K562 (cell line): ENCODE results near the gene COX6B1.

Source experiments
- CTCF ChIP-seq, 3 experiments: IDR thresholded peaks in 2 of 3; conservative IDR thresholded peaks in 1 of 3; 2 replicates each; pipeline ENCODE4 v1.5.1; 2011 to 2012; ENCODE audit warnings: low read length in 3 of 3, mild to moderate bottlenecking in 3 of 3, control low read depth in 2 of 3, improper control_type of control experiment in 1 of 3, inconsistent platforms in 1 of 3, low read depth in 1 of 3, mixed read lengths in 1 of 3, moderate library complexity in 1 of 3; ENCODE audit not compliant: insufficient read depth in 2 of 3
- FOXM1 ChIP-seq, 2 experiments: fragments of 450-650 bp in 1 of 2; sonication (generic) in 1 of 2; formaldehyde crosslinking in 1 of 2; IDR thresholded peaks; 2 replicates each; pipeline versions ENCODE4 v1.6.1 to v1.9.0; 2017 to 2022; ENCODE audit warnings: low read depth in 2 of 2, mild to moderate bottlenecking in 2 of 2, missing genetic modification reagents in 1 of 2, moderate library complexity in 1 of 2
- HDGF ChIP-seq: fragments of 450-650 bp; IDR thresholded peaks from 2 replicates; pipeline ENCODE4 v1.6.1; 2016
- KAT2B ChIP-seq: IDR thresholded peaks from one replicate; pipeline ENCODE4 v1.6.1; 2012; ENCODE audit warnings: low read depth, mild to moderate bottlenecking, control low read depth, inconsistent platforms, low read length, moderate library complexity
- KDM1A ChIP-seq, 2 experiments: fragments of 450-650 bp; IDR thresholded peaks; 2 replicates each; pipeline ENCODE4 v1.6.1; 2016; ENCODE audit warnings: mild to moderate bottlenecking in 2 of 2
- KDM4B ChIP-seq, 2 experiments: fragments of 450-650 bp in 1 of 2; sonication (generic) in 1 of 2; IDR thresholded peaks; 2 replicates each; pipeline ENCODE4 v1.6.1; 2016 to 2017; ENCODE audit warnings: borderline replicate concordance in 2 of 2, antibody characterized with exemption in 1 of 2, low read depth in 1 of 2, mild to moderate bottlenecking in 1 of 2
- NONO ChIP-seq, 2 experiments: fragments of 200-400 bp in 1 of 2; fragments of 450-650 bp in 1 of 2; formaldehyde crosslinking in 1 of 2; IDR thresholded peaks; 2 replicates each; pipeline ENCODE4 v1.6.1; 2017; ENCODE audit warnings: low read depth in 2 of 2, mild to moderate bottlenecking in 2 of 2, moderate library complexity in 2 of 2, low read length in 1 of 2
- SMC3 ChIP-seq: conservative IDR thresholded peaks from 2 replicates; pipeline ENCODE4 v1.6.1; 2011; ENCODE audit warnings: low read depth, low read length, improper control_type of control experiment; ENCODE audit not compliant: insufficient read depth
- SRSF3 ChIP-seq: fragments of 200-400 bp; formaldehyde crosslinking; IDR thresholded peaks from 2 replicates; pipeline ENCODE4 v1.6.1; 2016; ENCODE audit warnings: mild to moderate bottlenecking, low read length, moderate library complexity; ENCODE audit not compliant: insufficient read depth
- TF ChIP-seq, protein P1 (sequence below), 2 experiments: fragments of 450-650 bp in 1 of 2; sonication (generic) in 1 of 2; formaldehyde crosslinking in 1 of 2; IDR thresholded peaks in 1 of 2; conservative IDR thresholded peaks in 1 of 2; 2 replicates each; pipeline versions ENCODE4 v1.6.1 to v1.8.1; 2016 to 2023; ENCODE audit warnings: mild to moderate bottlenecking in 2 of 2, moderate library complexity in 2 of 2, inconsistent platforms in 1 of 2, missing genetic modification reagents in 1 of 2
- TF ChIP-seq, protein P2 (sequence below): IDR thresholded peaks from 2 replicates; pipeline ENCODE4 v1.6.1; 2011; ENCODE audit not compliant: insufficient read length; ENCODE audit errors: extremely low read depth
- TF ChIP-seq, protein P3 (sequence below): fragments of 250-450 bp; sonication (Bioruptor Pico); IDR thresholded peaks from 2 replicates; pipeline ENCODE4 v1.8.0; 2021; ENCODE audit warnings: moderate library complexity, mild to moderate bottlenecking, inconsistent platforms
- TF ChIP-seq, protein P4 (sequence below): conservative IDR thresholded peaks from 2 replicates; pipeline ENCODE4 v1.6.1; 2011; ENCODE audit warnings: low read depth, mild to moderate bottlenecking, low read length; ENCODE audit not compliant: control insufficient read depth

DNA sequence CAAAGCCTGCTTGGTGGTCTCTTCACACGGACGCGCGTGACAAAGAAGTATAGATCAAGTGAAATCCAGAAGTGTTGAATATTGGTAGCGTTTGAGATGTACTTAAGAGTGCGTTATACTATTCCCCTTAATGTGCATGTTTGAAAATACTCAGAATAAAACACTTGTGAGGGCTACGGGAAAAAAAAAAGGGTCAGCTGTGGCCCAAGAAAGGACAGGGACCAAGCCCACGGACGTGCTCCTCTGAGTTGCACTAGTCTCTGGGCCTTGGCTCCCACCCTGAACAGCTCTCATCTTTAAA lies 19.9 kb upstream of the COX6B1 start:
- TF ChIP-seq CTCF (IDR thresholded peaks at IDR 0.05 in 2 of 3, conservative IDR thresholded peaks at IDR 0.05 in 1 of 3; ENCODE audit: insufficient read depth in 2 of 3, low read depth in 1 of 3, low read length in 3 of 3): no peak
- TF ChIP-seq KDM1A (IDR thresholded peaks at IDR 0.05): no peak
- no peak for TF ChIP-seq KAT2B
- TF ChIP-seq NONO (IDR thresholded peaks at IDR 0.05; ENCODE audit: low read depth in 2 of 2, low read length in 1 of 2): no peak
- TF ChIP-seq, protein P1, sequence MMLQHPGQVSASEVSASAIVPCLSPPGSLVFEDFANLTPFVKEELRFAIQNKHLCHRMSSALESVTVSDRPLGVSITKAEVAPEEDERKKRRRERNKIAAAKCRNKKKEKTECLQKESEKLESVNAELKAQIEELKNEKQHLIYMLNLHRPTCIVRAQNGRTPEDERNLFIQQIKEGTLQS (IDR thresholded peaks at IDR 0.05): no peak
- TF ChIP-seq, protein P1 (CRISPR knock-in tag; conservative IDR thresholded peaks at IDR 0.05): no peak
- TF ChIP-seq, protein P2, sequence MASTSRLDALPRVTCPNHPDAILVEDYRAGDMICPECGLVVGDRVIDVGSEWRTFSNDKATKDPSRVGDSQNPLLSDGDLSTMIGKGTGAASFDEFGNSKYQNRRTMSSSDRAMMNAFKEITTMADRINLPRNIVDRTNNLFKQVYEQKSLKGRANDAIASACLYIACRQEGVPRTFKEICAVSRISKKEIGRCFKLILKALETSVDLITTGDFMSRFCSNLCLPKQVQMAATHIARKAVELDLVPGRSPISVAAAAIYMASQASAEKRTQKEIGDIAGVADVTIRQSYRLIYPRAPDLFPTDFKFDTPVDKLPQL: no peak
- no peak for TF ChIP-seq FOXM1 (IDR thresholded peaks at IDR 0.05; ENCODE audit: low read depth)
- TF ChIP-seq FOXM1 (CRISPR knock-in tag; IDR thresholded peaks at IDR 0.05; ENCODE audit: low read depth): no peak
- TF ChIP-seq, protein P3, sequence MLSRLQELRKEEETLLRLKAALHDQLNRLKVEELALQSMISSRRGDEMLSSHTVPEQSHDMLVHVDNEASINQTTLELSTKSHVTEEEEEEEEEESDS (CRISPR knock-in tag): no peak
- TF ChIP-seq, protein P4, sequence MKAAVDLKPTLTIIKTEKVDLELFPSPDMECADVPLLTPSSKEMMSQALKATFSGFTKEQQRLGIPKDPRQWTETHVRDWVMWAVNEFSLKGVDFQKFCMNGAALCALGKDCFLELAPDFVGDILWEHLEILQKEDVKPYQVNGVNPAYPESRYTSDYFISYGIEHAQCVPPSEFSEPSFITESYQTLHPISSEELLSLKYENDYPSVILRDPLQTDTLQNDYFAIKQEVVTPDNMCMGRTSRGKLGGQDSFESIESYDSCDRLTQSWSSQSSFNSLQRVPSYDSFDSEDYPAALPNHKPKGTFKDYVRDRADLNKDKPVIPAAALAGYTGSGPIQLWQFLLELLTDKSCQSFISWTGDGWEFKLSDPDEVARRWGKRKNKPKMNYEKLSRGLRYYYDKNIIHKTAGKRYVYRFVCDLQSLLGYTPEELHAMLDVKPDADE: no peak
- TF ChIP-seq SRSF3: no peak
- TF ChIP-seq SMC3: no peak
- no peak for TF ChIP-seq HDGF
- TF ChIP-seq KDM4B (IDR thresholded peaks at IDR 0.05; ENCODE audit: borderline replicate concordance in 2 of 2, low read depth in 1 of 2): no peak
